Stomach smooth muscle (tissue), 2 donors: ENCODE measurements around the gene PDLIM4.

Source experiments
- H3K27ac ChIP-seq: one replicate; pipeline ENCODE4 v1.7.0; 2013; ENCODE audit warnings: mild to moderate bottlenecking, low read length, inconsistent platforms
- H3K27me3 ChIP-seq, 2 donors: one replicate each; pipeline ENCODE4 v1.7.0; 2013; ENCODE audit warnings: low read length in 2 of 2; ENCODE audit not compliant: insufficient read depth in 2 of 2, control insufficient read depth in 1 of 2
- H3K36me3 ChIP-seq, 2 donors: one replicate each; pipeline ENCODE4 v1.7.0; 2013; ENCODE audit warnings: low read length in 2 of 2; ENCODE audit not compliant: control insufficient read depth in 2 of 2, insufficient read depth in 2 of 2
- H3K4me1 ChIP-seq: one replicate; pipeline ENCODE4 v1.7.0; 2013; ENCODE audit warnings: low read length; ENCODE audit not compliant: control insufficient read depth, insufficient read depth
- H3K4me3 ChIP-seq, 2 donors: one replicate each; pipeline ENCODE4 v1.7.0; 2013; ENCODE audit warnings: low read length in 2 of 2
- H3K9ac ChIP-seq, 2 donors: one replicate each; pipeline ENCODE4 v1.7.0; 2013; ENCODE audit warnings: low read length in 2 of 2, mild to moderate bottlenecking in 1 of 2
- H3K9me3 ChIP-seq, 2 donors: one replicate each; pipeline ENCODE4 v1.7.0; 2013; ENCODE audit warnings: low read length in 2 of 2; ENCODE audit not compliant: control insufficient read depth in 2 of 2
- donor health status: healthy.
- donor health status: Pancreatic carcinoma.

Gene PDLIM4

DNA sequence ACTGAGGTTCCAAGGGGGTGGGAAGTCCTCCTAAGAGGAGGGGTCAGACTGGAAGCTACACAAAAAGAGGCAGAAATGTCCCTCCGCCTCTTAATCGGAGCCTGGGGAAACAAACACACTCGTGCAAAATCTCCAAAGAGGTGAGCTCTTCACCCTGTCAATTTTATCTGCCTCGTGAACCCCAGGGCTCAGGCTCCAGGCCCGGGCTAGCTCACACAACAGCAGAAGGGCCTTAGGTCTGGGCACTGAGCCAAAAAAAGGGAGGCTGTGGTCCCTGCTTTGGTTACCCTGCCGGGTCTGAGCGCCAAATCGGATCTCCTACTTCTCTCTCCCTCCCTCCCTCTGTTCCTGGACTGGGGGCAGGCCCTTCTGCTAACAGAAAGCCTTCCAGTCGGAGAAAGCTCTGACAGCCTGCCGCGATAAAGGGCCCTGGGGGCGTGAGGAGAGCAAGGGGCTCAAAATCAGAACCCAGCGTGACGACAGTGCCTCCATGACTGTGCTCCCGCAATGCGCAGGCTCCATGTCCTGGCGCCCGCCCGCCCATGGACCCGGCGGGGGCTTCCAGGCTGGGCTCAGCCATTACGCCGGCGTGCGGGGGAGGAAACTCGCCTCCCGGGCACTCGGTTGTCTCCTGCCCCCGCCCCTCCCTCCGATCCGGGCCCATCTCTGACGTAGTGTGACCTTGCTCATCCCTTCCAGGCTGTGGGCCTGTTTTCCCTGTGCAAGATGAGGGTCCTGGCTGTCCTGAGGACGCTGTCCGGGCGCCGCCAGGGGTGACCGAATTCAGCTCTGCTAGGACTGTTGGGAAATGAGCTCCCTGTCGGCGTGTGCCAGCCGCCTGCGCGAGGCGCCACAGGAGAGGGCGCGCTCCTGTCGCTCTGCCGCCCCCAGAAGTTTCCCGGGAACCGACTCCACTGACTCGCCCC is 35.8 kb downstream of the PDLIM4 start:
- Histone ChIP-seq H3K9ac (peak overlapping the region; percentile 96 to 97), H3K4me1 (peaks cover 21% of the 10 kb centered on the region), H3K4me3 (peak overlapping the region; percentile 81 to 83), H3K36me3 (no peaks in the 10 kb centered on the region), H3K27ac (peak overlapping the region; percentile 99), H3K27me3 (no peaks in the 10 kb centered on the region), H3K9me3 (no peaks in the 10 kb centered on the region)

DNA sequence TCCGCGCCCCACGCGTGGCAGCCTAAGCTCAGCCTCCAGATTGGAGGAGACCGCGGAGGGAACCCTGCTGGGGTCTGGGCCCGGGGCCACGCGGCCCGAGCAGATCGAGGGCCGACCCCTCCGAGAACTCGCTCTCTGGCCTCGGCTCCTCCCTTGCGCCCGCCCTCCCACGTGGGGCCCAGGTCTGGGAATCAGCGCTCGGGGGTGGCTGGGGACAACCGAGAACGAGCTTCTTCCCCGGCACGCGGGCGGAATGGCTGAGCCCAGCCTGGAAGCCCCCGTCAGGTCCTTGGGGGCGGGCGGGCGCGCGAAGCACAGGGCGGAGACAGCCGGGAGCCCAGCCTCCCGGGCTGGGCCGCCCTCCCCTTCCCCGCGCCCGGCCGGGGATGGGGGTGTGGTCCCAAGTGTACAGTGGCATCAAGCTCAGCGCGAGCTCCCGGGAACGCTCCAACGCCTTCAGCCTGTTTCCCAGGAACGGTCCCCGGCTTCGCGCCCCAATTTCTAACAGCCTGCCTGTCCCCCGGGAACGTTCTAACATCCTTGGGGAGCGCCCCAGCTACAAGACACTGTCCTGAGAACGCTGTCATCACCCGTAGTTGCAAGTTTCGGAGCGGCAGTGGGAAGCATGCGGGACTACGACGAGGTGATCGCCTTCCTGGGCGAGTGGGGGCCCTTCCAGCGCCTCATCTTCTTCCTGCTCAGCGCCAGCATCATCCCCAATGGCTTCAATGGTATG is 36.7 kb downstream of the PDLIM4 start, which contains the start of gene SLC22A4:
SLC22A4 (plus strand) TSS at position 403 of the 736 bp plus-strand sequence; CDS start at position 626, 223 bp downstream.
- Histone ChIP-seq H3K9me3 (no peaks in the 10 kb centered on the region), H3K27ac (peak within 1 kb of the TSS; percentile 99), H3K4me3 (peak within 1 kb of the TSS; percentile 81 to 83), H3K36me3 (no peaks in the 10 kb centered on the region), H3K4me1 (peaks cover 21% of the 10 kb centered on the region), H3K27me3 (no peaks in the 10 kb centered on the region), H3K9ac (peak within 1 kb of the TSS; percentile 96 to 97)

DNA sequence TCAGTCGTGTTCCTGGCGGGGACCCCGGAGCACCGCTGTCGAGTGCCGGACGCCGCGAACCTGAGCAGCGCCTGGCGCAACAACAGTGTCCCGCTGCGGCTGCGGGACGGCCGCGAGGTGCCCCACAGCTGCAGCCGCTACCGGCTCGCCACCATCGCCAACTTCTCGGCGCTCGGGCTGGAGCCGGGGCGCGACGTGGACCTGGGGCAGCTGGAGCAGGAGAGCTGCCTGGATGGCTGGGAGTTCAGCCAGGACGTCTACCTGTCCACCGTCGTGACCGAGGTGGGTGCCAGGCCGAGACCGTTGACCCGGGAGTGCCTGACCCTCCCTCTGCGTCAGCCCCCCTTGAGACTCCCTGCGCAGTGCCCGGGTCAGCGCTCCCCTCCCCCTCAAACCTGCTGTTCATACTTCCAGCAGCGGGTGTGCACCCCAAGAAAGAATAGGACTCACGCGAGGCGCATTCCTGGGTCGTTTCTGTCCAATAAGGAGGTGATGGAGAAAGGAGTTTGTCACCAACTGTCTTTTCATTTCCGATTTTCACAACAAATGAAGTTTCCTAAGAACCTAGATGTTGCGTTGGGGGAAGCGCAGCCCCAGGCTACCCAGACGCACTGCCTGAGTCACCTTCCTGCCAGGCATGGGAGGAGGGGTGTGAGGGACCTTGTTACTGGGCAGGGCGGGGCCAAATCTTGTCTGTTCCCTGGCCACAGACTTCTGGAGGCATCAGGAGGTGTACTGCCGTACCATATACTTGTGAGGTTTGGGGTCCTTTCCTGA is 37.4 kb downstream of the PDLIM4 start:
- H3K27me3 ChIP-seq, result no peaks in the 10 kb centered on the region
- peaks cover 21% of the 10 kb centered on the region for H3K4me1 ChIP-seq
- peak overlapping the region; percentile 81 to 83 for H3K4me3 ChIP-seq
- H3K9ac ChIP-seq, result peak overlapping the region; percentile 55 to 96
- no peaks in the 10 kb centered on the region for H3K9me3 ChIP-seq
- peak overlapping the region; percentile 99 for H3K27ac ChIP-seq
- H3K36me3 ChIP-seq, result no peaks in the 10 kb centered on the region

DNA sequence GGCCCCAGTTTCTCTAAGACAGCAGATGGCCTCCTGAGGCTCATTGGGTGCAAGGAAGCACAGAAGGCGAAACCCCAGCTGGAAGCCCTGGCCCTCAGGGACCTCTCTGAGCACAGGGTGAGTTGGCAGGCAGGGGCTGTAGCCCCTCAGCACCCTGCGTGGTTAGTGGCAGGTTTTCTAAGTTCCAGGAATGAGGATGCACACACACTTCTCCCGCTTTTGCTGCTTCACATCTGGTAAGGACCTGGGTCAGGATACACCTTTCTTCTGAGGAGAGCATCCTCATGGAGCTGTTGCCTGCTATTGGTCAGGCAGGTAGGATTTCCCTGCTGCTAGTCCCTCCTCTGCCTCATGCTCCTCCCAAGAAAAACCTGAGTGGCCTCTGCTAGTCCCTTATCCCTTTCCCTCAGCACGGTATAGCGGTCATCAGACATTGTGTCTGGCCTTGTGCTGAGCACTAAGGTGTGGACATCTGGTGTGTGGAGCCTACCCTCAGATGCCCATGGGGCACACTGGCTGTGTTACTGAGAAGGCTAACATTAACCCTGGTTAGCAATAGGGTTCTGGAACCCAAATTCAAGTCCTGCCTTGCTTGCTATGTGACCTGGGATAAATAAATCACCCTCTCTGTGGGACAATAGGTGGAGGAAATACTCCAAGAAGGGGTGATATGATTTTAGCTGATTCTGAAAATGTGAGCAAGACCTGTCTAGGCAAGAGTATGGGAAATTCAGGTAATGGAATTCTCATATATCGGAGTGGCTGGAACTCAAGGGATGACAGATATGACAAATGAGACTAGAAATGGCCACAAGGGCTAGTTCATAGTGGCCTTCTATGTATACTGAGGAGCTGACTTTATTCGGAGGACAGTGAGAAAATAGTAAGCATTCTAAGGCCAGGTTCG is 38.3 kb downstream of the PDLIM4 start:
- Histone ChIP-seq H3K9ac (peak overlapping the region in 1 of 2 donors; percentile 96), H3K9me3 (no peaks in the 10 kb centered on the region), H3K27me3 (no peaks in the 10 kb centered on the region), H3K4me3 (peak overlapping the region; percentile 8 to 81), H3K36me3 (no peaks in the 10 kb centered on the region), H3K4me1 (peaks cover 21% of the 10 kb centered on the region), H3K27ac (no peak overlapping the region)

DNA sequence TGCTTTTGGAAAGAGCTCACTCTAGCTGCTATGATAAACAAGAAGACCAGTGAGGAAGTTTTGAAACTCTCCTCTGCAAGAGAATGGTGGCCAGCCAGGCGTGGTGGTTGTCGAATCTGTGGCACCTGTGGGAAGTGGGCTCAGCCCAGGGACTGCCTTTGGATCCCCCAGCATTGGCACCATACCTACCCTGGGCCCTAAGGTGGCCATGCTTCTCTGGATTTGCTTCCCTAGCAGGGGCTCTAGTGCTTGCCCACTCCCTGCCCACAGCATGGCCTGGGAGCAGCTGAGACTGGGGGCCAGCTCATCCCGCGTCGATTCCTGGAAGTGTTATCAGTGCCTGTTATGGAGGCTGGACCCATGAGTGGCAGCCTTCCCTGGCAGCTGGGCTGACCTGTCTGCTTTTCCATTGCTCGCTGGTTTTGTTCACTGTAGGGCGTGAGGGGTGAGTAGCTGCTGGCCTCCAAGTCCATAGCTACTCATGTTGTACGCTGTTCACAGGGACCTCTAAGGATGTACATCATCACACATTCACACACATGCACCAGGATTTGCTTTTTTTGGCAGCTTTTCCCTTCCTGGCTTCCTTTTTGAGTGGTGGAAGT is 39.0 kb downstream of the PDLIM4 start:
- Histone ChIP-seq H3K4me1 (peaks cover 25% of the 10 kb centered on the region), H3K9me3 (no peaks in the 10 kb centered on the region), H3K27ac (no peak overlapping the region), H3K4me3 (no peak overlapping the region), H3K9ac (no peak overlapping the region), H3K27me3 (no peaks in the 10 kb centered on the region), H3K36me3 (no peaks in the 10 kb centered on the region)

DNA sequence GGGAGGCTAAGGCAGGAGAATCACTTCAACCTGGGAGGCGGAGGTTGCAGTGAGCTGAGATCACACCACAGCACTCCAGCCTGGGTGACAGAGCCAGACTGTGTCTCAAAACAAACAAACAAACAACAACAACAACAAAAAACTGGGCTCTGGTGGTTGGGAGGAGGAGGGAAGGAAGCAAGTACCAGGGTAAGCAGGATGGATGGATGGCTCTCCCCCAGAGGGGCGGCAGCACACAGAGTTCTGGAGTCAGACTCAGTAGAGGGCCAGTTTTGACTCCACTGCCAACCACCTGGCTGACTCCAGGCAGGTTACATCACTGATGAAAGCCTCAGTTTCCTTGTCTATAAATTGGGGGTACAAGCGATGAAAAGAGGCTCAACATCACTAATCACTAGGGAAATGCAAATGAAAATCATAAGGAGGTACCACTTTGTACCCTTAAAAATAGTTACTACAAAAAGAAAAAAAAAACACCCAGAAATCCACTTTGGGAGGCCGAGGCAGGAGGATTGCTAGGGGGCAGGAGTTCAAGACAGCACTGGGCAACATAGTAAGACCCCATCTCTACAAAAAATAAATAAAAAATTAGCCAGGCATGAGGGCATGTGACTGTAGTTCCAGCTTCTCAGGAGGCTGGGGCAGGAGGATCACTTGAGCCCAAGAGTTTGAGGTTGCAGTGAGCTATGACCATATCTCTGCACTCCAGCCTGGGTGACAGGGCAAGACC is 39.9 kb downstream of the PDLIM4 start:
- Histone ChIP-seq H3K4me3 (no peak overlapping the region), H3K9me3 (no peaks in the 10 kb centered on the region), H3K9ac (no peak overlapping the region), H3K27me3 (no peaks in the 10 kb centered on the region), H3K36me3 (no peaks in the 10 kb centered on the region), H3K27ac (no peak overlapping the region), H3K4me1 (peaks cover 33% of the 10 kb centered on the region)

DNA sequence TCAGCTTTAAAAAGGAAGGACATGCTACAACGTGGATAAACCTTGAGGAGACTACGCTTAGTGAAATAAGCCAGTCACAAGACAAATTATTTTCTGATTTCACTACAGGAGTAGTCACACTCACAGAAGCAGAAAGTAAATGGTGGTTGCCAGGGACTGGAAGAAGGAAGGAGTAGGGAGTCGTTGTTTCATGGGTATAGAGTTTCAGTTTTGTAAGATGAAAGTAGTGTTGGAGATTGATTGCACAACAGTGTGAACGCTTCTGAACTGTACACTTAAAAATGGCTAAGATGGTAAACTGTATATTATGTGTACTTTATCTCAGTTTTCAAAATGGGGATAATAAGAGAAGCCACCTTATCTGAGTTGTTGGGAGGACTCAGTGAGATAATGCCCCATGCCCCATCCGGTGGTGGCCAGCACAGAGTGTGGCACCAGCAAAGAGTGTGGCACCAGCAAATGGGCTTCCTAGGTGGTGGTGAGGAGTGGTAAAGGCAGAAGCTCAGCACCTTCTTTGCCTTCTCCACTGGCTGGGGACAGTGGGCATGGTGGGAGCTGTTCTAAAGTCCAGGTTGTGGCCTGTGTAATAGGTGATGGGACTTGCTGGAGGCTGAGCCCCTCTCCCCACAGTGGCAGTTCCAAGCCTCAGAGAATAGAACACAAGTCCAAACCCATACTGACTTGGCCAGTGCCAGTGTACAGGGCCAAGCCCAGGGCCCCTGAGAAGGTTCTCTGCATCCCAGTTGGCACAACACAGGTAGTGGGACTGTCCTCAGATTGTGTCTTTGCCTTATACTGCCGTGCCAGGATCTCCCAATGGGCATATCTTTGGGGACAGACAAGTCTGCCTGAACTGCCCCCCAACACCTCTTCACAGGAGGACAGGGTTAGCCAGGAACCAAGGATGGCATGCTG is 41.1 kb downstream of the PDLIM4 start:
- Histone ChIP-seq H3K27me3 (no peaks in the 10 kb centered on the region), H3K9me3 (no peaks in the 10 kb centered on the region), H3K4me1 (peaks cover 23% of the 10 kb centered on the region), H3K36me3 (no peaks in the 10 kb centered on the region), H3K27ac (no peak overlapping the region), H3K4me3 (no peak overlapping the region), H3K9ac (no peak overlapping the region)

DNA sequence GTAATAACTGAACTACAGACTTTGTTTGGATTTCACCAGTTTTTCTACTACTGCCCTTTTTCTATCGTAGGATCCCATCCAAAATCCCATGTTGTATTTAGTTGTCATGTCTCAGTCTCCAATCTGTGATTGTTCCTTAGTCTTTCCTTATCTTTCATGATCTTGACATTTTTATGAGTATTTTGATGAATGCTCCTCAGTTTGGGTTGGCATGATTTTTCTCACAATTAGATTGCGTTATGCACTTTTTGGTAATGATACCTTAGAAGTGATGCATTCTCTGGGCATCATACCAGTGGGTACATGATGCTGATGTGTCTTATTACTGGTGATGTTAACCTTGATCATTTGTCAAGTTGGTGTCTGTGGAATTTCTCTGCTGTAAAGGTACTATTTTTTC is 42.4 kb downstream of the PDLIM4 start:
- H3K4me3 ChIP-seq, result no peak overlapping the region
- H3K4me1 ChIP-seq, result peaks cover 17% of the 10 kb centered on the region
- H3K27ac ChIP-seq, result no peak overlapping the region
- peaks cover 0 to 2% of the 10 kb centered on the region in 2 donors for H3K9me3 ChIP-seq
- no peaks in the 10 kb centered on the region for H3K36me3 ChIP-seq
- no peak overlapping the region for H3K9ac ChIP-seq
- H3K27me3 ChIP-seq, result no peaks in the 10 kb centered on the region
